Testis (tissue), 2 donors: Measurements from ENCODE around the gene ZNF22.

Experiments used
- POLR2A ChIP-seq: fragments of 450-650 bp; IDR thresholded peaks from one replicate; pipeline ENCODE4 v1.6.1; 2017; ENCODE audit warnings: antibody characterized with exemption, mild to moderate bottlenecking, moderate library complexity
- TF ChIP-seq, protein P1 (sequence below), 3 experiments: fragments of 450-650 bp in 2 of 3; fragments of 200-600 bp in 1 of 3; sonication (generic) in 1 of 3; IDR thresholded peaks; one replicate each; pipeline ENCODE4 v1.5.1; 2016 to 2019; ENCODE audit warnings: antibody characterized with exemption in 3 of 3, mild to moderate bottlenecking in 2 of 3, moderate library complexity in 1 of 3

DNA sequence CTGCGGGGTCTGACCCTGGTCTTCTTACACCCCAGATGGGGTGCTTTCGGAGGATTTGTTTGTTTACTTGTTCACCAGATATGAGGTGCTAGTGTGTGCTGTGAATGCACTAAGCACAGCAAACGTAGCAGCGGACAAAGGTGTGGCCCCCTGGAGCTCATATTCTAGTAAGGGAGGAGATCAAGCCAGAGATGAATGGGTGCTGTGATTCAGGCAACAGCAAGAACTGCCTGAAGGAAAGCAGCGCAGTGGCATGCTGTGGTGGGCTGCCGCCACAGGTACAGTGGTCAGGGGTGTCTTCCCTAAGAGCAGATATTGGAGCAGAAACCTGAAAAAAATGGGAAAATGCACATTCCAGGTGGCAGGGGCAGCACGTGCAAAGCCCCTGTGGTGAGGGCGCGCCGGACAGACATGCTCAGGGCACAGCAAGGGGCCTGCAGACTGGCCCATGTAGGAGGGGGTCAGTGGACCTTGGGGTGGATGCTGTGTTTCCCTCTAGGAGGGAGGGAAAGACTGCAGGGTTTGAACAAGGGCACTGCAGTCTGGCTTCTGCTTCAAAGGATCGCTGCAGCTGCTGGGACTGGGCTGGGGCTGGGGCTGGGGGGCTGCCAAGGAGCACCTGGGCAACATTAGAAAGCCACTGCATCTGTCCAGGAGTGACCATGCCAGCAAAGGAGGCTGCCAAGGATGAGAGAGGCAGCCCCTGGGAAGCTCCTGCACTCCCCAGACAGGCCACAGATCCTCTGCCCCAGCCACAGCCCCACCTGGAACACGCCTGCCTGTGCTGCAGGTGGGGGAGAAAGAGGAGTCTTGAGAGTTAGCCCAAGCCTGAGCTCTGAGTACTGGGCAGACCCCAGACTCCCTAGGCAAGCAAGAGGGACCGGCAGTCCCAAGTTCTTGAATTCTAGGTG, 21.2 kb upstream of the ZNF22 start:
- TF ChIP-seq, protein P1, sequence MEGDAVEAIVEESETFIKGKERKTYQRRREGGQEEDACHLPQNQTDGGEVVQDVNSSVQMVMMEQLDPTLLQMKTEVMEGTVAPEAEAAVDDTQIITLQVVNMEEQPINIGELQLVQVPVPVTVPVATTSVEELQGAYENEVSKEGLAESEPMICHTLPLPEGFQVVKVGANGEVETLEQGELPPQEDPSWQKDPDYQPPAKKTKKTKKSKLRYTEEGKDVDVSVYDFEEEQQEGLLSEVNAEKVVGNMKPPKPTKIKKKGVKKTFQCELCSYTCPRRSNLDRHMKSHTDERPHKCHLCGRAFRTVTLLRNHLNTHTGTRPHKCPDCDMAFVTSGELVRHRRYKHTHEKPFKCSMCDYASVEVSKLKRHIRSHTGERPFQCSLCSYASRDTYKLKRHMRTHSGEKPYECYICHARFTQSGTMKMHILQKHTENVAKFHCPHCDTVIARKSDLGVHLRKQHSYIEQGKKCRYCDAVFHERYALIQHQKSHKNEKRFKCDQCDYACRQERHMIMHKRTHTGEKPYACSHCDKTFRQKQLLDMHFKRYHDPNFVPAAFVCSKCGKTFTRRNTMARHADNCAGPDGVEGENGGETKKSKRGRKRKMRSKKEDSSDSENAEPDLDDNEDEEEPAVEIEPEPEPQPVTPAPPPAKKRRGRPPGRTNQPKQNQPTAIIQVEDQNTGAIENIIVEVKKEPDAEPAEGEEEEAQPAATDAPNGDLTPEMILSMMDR (IDR thresholded peaks at IDR 0.05): no peak
- no peak for TF ChIP-seq POLR2A
